Astrocyte of the cerebellum (primary cell): Measurements from ENCODE around the gene KDM5A.

Experiments used
- DNase-seq: peaks from one replicate; pipeline ENCODE4 v3.0.0-alpha.2; 2011; ENCODE audit warnings: low read depth
- H3K4me3 ChIP-seq: 2 replicates; pipeline ENCODE4 v1.5.1; 2011; ENCODE audit warnings: mild to moderate bottlenecking, low read depth, low read length, moderate library complexity
- in situ Hi-C: cut with HindIII; loops from 2 replicates; pipeline ENCODE4 v1.10.0; 2017; ENCODE audit warnings: low sequenced_read_pairs
- TF ChIP-seq, protein P1 (sequence below): IDR thresholded peaks from 2 replicates; pipeline ENCODE4 v1.5.1; 2012; ENCODE audit warnings: low read length, low read depth, moderate library complexity, mild to moderate bottlenecking; ENCODE audit errors: missing control alignments

The KDM5A gene

DNA sequence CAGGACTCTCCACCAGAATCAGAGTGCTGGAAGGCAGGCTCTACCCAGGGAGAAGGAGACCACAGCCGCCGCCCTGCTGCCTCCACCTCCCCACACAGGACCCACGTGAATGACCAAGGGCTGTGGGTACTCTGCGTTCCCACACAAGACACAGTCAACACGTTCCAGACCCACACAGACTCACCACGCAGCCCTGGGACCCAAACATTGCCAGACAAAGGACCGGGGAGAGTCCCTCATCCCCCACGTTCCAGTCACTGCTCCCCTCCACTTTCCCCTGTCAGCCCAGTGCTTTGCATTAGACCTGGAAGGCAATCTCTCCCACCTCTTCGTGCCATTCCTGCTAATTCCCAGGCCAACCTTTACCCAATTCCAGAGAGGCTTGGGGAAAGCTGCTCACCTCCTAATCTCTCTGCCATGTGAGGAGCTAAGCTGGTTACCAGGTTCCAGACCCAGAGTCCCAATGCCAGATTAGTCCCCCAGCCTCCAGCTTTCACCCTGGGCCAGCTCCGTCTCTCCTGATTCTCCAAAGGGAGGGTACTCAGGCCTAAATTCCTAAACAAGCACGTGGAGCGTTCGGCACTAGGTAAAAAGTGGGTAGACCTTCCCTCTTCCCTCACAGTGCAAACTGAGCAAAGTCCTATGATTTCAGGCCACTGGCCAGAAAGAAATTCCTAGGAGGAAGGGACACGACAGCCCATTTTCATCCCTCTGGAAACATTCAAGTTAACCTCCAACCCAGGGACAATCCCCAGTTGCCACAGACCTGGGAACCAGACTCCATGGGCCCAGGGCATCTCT is 131.4 kb downstream of the KDM5A start:
- TF ChIP-seq, protein P1, sequence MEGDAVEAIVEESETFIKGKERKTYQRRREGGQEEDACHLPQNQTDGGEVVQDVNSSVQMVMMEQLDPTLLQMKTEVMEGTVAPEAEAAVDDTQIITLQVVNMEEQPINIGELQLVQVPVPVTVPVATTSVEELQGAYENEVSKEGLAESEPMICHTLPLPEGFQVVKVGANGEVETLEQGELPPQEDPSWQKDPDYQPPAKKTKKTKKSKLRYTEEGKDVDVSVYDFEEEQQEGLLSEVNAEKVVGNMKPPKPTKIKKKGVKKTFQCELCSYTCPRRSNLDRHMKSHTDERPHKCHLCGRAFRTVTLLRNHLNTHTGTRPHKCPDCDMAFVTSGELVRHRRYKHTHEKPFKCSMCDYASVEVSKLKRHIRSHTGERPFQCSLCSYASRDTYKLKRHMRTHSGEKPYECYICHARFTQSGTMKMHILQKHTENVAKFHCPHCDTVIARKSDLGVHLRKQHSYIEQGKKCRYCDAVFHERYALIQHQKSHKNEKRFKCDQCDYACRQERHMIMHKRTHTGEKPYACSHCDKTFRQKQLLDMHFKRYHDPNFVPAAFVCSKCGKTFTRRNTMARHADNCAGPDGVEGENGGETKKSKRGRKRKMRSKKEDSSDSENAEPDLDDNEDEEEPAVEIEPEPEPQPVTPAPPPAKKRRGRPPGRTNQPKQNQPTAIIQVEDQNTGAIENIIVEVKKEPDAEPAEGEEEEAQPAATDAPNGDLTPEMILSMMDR, result no peak
- no peak for DNase-seq
- no peak overlapping the region for H3K4me3 ChIP-seq
- in situ Hi-C loops, result no loop called here

DNA sequence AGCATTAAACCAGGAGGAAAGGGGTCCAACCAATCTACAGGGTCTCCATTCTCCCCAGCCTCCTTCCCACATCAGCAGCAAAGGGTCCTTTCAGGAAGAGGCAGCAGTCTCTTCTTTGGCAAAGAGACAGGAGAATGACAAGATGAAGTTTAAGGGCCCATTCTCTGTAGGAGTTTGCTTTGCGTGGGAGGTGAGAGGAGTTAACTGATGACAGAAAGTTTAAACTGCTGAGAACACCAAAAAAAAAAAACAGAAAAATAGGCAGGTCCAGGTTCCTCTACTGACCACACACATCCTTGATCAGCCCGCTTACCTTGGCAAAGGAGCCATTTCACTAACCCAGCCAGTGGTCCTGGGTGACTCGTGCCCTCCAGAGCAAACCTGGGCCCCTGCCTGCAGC is 132.2 kb downstream of the KDM5A start:
- H3K4me3 ChIP-seq, result no peak overlapping the region
- in situ Hi-C loops, result no loop called here
- TF ChIP-seq, protein P1, result no peak
- no peak for DNase-seq

DNA sequence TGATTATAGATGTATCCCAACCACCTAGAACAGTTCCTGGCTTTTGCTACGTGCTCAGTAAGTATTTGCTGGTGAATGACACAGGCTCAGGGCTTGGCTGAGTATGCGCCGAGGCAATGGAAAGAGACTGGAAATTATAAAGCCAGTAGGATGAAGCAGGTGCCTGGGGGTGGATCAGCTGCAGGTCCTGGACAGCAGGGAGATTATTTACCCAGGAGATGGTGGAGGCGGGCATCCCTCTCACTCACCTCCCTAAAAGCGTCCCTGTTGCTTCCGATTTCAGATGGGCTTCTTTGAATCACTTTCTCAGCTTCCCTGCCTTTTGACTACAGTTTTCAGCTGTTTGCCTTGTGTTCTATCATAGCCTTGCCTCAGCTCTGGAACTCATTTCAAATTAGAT is 132.9 kb downstream of the KDM5A start:
- in situ Hi-C loops, result no loop called here
- H3K4me3 ChIP-seq, result no peak overlapping the region

DNA sequence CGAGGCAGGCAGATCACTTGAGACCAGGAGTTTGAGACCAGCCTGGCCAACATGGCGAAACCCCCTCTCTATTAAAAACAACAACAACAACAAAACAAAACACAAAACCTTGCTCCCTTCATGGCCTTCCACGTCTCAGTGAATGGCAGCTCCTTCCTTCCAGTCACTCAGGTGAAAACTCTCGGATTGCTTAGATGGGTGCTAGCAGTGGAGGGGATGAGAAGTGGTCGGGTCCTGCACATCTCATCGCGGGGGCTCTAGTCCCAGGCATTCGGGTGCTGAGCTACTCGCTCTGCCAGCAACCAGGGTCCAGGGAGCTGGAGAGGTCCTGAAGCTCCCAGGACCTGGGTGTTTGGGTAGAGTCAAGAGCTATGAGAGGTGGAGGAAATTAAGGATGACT is 134.2 kb downstream of the KDM5A start:
- in situ Hi-C loops, result no loop called here
- no peak for DNase-seq
- TF ChIP-seq, protein P1, result no peak
- H3K4me3 ChIP-seq, result no peak overlapping the region

More for the DNA sequence above, 132.9 kb downstream of the KDM5A start:
- no peak for DNase-seq
- TF ChIP-seq, protein P1, result no peak

DNA sequence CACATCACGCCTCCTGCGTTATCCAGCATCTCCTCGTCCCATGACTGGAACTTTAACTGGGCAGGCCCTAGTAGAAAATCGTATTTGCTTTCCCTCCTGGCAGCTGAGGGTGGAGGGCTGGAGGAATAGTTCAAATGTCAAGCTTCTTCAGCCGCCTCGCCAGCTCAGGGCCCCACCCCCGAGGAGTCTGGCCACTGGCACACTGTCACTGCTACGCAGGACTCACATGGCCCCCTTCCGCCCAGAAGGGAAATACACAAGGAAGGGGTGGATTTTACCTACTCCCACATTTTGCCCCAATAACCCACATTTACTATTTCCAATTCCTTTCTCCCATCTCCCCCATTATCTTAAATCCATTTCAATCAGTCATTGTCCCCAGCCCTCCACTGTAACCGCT is 135.1 kb downstream of the KDM5A start:
- TF ChIP-seq, protein P1, result no peak
- in situ Hi-C loops, result no loop called here
- H3K4me3 ChIP-seq, result no peak overlapping the region
- DNase-seq, result no peak

DNA sequence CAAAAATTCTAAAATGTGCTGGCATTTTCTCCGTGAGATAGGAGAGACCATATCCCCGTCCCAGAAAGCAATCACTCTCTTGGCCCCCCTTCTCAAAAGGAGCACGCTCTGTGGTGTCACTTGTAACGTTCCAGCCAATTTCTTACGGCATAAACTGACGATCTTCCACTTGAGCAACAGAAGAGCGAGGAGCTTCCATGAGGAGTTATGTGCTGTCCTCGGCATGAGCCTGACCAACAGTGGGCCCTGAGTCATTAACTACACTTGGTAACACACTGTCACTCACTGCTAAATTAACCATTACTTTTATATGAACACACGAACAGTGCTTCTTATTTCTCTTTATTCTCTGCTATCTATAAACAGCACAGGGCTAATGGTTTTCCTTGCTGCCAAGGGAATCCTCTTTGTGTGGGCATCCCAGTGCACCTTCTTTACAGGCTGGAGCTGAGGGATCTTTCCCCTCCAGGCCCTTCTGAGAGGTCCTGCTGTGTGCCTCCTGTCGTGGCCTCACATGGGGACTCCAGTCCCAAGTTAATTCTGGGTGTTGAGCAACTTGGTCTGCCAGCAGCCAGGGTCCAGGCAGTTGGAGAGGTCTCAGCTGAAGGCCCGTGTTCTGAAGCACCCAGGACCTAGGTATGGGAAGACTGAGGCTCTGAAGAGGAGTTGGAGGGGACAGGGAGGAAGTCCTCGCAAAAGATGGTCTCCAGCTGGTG is 135.8 kb downstream of the KDM5A start:
- TF ChIP-seq, protein P1, result no peak
- in situ Hi-C loops, result no loop called here
- no peak for DNase-seq
- H3K4me3 ChIP-seq, result no peak overlapping the region
